GM18861 (cell line): ENCODE results near the gene GALNT2.

ENCODE experiments used
- ATAC-seq: cut with Tn5 transposase; IDR thresholded peaks from one replicate; pipeline ENCODE4 v1.9.1; 2021; ENCODE audit not compliant: unreplicated experiment

Gene GALNT2

GRCh38 chr1:230310381-230311163 lies 243.5 kb downstream of the GALNT2 start:
- peak; percentile 62 for ATAC-seq

GRCh38 chr1:230312676-230313075 lies 245.6 kb downstream of the GALNT2 start:
- no peak for ATAC-seq

GRCh38 chr1:230313453-230314141 lies 246.6 kb downstream of the GALNT2 start:
- no peak for ATAC-seq

GRCh38 chr1:230314142-230314470 lies 247.1 kb downstream of the GALNT2 start:
- ATAC-seq: no peak

- ATAC-seq: no peak
Observed at GRCh38 chr1:230315099-230315498, 248.1 kb downstream of the GALNT2 start.

- ATAC-seq: no peak
Observed at GRCh38 chr1:230316864-230317745, 250.1 kb downstream of the GALNT2 start.

GRCh38 chr1:230317823-230318819 lies 251.1 kb downstream of the GALNT2 start:
- ATAC-seq: no peak

GRCh38 chr1:230319014-230319747 lies 252.1 kb downstream of the GALNT2 start:
- no peak for ATAC-seq

GRCh38 chr1:230320804-230321203 lies 253.8 kb downstream of the GALNT2 start:
- no peak for ATAC-seq

GRCh38 chr1:230321341-230321740 lies 254.3 kb downstream of the GALNT2 start:
- no peak for ATAC-seq

GRCh38 chr1:230321741-230322420 lies 254.8 kb downstream of the GALNT2 start:
- ATAC-seq: no peak

- no peak for ATAC-seq
Observed at GRCh38 chr1:230322421-230322756, 255.4 kb downstream of the GALNT2 start.

- no peak for ATAC-seq
Observed at GRCh38 chr1:230322967-230323547, 256.0 kb downstream of the GALNT2 start.

GRCh38 chr1:230323686-230324085 lies 256.6 kb downstream of the GALNT2 start:
- ATAC-seq: no peak

- ATAC-seq: no peak
Observed at GRCh38 chr1:230326971-230327891, 260.2 kb downstream of the GALNT2 start.

- ATAC-seq: no peak
Observed at GRCh38 chr1:230327892-230328284, 260.9 kb downstream of the GALNT2 start.

- ATAC-seq: no peak
Observed at GRCh38 chr1:230328342-230329015, 261.4 kb downstream of the GALNT2 start.
